HUES64 (cell line): ENCODE results near the gene LRRC7.

ENCODE experiments used
- H3K27ac ChIP-seq: 2 replicates; pipeline ENCODE4 v1.7.0; 2013; ENCODE audit warnings: low read depth, low read length, inconsistent platforms
- H3K27me3 ChIP-seq: 2 replicates; pipeline ENCODE4 v1.6.1; 2013; ENCODE audit warnings: mild to moderate bottlenecking, low read length; ENCODE audit not compliant: insufficient read depth
- H3K36me3 ChIP-seq: 2 replicates; pipeline ENCODE4 v1.6.1; 2013; ENCODE audit warnings: mild to moderate bottlenecking, low read length; ENCODE audit not compliant: insufficient read depth
- H3K4me1 ChIP-seq: 2 replicates; pipeline ENCODE4 v1.6.1; 2013; ENCODE audit warnings: mild to moderate bottlenecking, low read length, moderate library complexity; ENCODE audit not compliant: insufficient read depth
- H3K4me3 ChIP-seq: 2 replicates; pipeline ENCODE4 v1.5.1; 2013; ENCODE audit warnings: mild to moderate bottlenecking, low read length, moderate library complexity
- H3K9ac ChIP-seq: 2 replicates; pipeline ENCODE4 v1.6.1; 2013; ENCODE audit warnings: mild to moderate bottlenecking, low read depth, low read length
- H3K9me3 ChIP-seq: 2 replicates; pipeline ENCODE4 v1.6.1; 2013; ENCODE audit warnings: low read depth, low read length; ENCODE audit not compliant: insufficient read depth
- WGBS: fragments of 150-250, 120-280 bp; methylation state at CpG from one replicate; pipeline ENCODE4 v1.1.7; 2013; ENCODE audit warnings: missing lambda C conversion rate; 5-methylcytosine and 5-hydroxymethylcytosine counted together

Gene LRRC7

DNA sequence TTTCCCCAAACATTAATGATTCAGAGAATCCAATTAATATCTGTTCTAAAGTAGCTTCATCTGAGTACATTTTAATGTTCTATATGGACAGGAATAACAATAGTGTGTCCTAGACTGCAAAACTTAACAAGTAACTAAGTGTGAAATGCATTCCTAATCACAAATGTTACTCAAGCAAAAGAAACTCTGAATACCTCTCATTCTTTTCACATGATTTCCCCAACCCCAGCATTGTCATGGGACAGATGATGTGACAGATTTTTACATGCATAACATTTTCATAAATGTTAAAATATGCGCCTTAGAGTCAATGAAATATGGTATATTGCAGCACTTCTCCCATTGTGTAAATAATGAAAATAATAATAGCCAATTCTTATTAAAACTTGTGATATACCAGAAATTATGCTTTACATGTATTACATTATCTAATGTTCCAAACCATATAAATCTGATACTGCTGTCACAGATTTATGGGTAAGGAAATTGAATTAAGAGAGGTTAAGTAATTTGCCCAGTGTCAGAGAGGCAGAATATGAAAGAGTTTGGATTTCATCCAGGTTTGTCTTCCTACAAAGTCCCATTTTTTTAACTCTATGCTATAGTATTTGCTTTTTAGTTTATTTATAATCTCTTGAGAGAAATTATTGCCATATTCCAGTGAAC lies 269.4 kb downstream of the LRRC7 start:
- no peak overlapping the region for H3K4me3 ChIP-seq
- no peaks in the 10 kb centered on the region for H3K36me3 ChIP-seq
- H3K9me3 ChIP-seq: no peaks in the 10 kb centered on the region
- no peak overlapping the region for H3K27ac ChIP-seq
- no peaks in the 10 kb centered on the region for H3K27me3 ChIP-seq
- no peaks in the 10 kb centered on the region for H3K4me1 ChIP-seq
- no CpG with 5 or more reads among the region's 1 CpG for WGBS
- no peak overlapping the region for H3K9ac ChIP-seq

DNA sequence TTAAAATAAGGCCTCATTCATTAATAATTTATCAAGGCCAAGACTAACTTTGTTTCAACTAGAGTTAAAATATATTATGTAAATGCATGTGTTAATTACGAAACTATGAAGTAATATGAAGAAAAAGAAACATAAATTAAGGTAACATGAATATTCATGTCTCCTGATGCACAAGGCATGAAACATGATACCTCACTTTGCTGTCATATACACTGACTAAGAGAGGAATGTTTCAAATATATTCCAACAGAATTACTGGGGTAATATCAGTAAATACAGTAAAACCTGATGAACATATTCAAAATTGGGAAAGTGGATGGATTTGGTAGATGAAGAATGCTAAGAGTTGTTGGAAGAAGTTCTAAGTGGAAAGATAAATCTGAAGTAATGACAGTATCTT lies 274.6 kb downstream of the LRRC7 start:
- WGBS: no CpG with 5 or more reads among the region's 1 CpG

DNA sequence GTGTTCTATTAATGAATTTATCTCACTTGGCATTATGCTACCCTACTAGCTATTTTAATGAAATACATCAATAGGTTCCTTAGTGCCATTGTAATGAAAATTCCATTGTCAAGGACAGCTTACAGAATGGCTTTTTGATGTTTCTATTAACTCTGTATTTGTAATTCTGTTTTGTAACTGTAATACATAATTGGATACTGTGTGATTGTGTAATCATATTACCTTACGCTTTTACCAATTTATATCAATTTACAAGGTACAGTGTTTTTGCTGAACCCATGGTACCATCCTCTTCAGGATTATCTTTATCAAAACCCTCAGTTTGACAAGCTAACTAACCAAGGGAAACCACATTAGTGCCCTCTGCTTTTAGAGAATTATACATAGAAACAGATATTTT lies 277.9 kb downstream of the LRRC7 start:
- no peak overlapping the region for H3K4me3 ChIP-seq
- no peaks in the 10 kb centered on the region for H3K27me3 ChIP-seq
- no peak overlapping the region for H3K27ac ChIP-seq
- H3K9ac ChIP-seq: no peak overlapping the region
- WGBS: 100% methylated on average over 1 of the region's 1 CpG
- no peaks in the 10 kb centered on the region for H3K36me3 ChIP-seq
- H3K4me1 ChIP-seq: peaks cover 3% of the 10 kb centered on the region; the same call in 1 of the 2 replicates
- no peaks in the 10 kb centered on the region for H3K9me3 ChIP-seq

More for the DNA sequence above, 274.6 kb downstream of the LRRC7 start:
- no peaks in the 10 kb centered on the region for H3K36me3 ChIP-seq
- H3K27me3 ChIP-seq: no peaks in the 10 kb centered on the region
- no peak overlapping the region for H3K4me3 ChIP-seq
- no peaks in the 10 kb centered on the region for H3K9me3 ChIP-seq
- H3K27ac ChIP-seq: no peak overlapping the region
- H3K4me1 ChIP-seq: peaks cover 3% of the 10 kb centered on the region; the same call in 1 of the 2 replicates
- no peak overlapping the region for H3K9ac ChIP-seq

DNA sequence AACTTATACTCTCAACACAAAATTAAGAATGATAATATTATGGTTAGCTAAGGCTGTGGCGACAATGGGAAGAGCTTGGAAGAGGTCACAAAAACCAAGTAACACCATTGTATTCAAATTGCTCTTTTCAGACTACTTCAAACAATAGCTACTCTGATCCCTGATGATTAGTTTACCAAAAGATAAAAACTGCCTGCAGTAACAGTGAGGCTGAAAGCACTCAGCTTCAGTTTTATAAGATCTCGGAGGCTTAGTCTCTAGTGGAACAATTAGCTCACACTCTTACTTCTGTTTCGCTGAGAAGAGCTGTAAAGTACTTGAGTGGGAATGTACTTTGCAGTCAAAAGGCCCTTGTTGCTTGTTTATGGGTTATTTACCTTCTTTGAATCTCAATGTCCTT lies 278.5 kb downstream of the LRRC7 start:
- Histone ChIP-seq H3K4me3 (no peak overlapping the region), H3K36me3 (no peaks in the 10 kb centered on the region), H3K27ac (no peak overlapping the region), H3K4me1 (peaks cover 3% of the 10 kb centered on the region; the same call in 1 of the 2 replicates), H3K9ac (no peak overlapping the region), H3K9me3 (no peaks in the 10 kb centered on the region), H3K27me3 (no peaks in the 10 kb centered on the region)
- WGBS: 77% methylated on average over 3 of the region's 3 CpGs

DNA sequence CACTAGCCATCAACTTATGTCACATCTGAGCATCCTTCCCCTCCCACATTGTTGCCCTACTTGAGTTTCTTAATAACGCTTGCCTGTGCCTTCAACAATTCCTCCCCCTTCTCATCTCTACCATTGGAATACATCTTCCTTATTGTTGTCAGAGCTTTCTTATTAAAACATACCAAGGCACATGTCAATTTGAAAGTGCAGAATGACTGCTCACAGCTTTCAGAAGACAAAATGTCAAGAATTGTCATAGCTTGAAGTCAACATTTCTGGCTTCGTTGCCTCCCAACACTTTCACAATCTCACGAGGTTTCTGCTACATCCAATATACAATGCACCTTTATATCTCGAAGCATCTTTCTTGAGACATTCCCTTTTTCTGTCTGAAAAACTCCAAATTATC lies 279.9 kb downstream of the LRRC7 start:
- H3K27ac ChIP-seq: no peak overlapping the region
- no peaks in the 10 kb centered on the region for H3K27me3 ChIP-seq
- H3K4me3 ChIP-seq: no peak overlapping the region
- 90% methylated on average over 4 of the region's 4 CpGs for WGBS
- H3K4me1 ChIP-seq: peaks cover 3% of the 10 kb centered on the region; the same call in 1 of the 2 replicates
- no peaks in the 10 kb centered on the region for H3K9me3 ChIP-seq
- H3K36me3 ChIP-seq: no peaks in the 10 kb centered on the region
- H3K9ac ChIP-seq: no peak overlapping the region

DNA sequence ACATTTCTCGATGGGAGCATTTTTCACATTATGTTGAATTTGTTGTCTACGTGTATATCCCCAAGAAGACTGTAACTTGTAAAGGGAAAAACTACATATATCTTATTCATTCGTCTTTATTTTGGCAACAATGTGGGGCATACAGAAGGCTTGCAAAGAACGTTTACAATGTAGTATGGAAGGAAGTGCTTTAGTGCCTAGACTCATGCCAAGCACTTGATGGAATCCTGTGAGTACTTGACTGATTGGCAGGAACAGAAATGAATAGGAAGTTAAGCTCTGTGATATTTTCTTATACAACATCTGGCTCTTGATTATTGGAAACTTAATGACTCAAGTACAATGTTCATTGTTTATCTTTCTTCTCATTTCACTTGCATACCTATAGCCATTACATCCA lies 284.4 kb downstream of the LRRC7 start:
- H3K27ac ChIP-seq: no peak overlapping the region
- no peaks in the 10 kb centered on the region for H3K4me1 ChIP-seq
- no peaks in the 10 kb centered on the region for H3K9me3 ChIP-seq
- WGBS: 88% methylated on average over 4 of the region's 4 CpGs
- no peaks in the 10 kb centered on the region for H3K27me3 ChIP-seq
- H3K4me3 ChIP-seq: no peak overlapping the region
- H3K36me3 ChIP-seq: no peaks in the 10 kb centered on the region
- no peak overlapping the region for H3K9ac ChIP-seq

DNA sequence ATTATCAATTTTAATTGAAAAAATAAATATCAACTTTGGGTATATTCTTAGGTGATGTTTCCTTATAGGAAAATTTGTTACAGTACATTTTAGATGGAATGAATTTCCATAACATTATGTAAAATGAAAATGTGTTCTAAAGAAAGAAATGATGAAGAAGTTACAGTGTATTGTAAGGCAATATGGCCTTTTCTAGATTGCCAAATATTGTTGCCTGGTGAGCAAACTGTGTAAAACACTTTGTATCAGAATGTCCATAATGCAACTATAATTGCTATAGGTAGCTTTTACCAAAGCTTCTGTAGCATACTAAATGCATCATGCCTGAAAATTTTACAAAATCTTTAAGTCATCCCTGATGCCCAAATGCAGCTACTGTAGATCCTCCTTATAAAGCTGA lies 285.0 kb downstream of the LRRC7 start:
- no peaks in the 10 kb centered on the region for H3K36me3 ChIP-seq
- H3K9ac ChIP-seq: no peak overlapping the region
- H3K27ac ChIP-seq: no peak overlapping the region
- no peaks in the 10 kb centered on the region for H3K27me3 ChIP-seq
- H3K9me3 ChIP-seq: no peaks in the 10 kb centered on the region
- no peak overlapping the region for H3K4me3 ChIP-seq
- H3K4me1 ChIP-seq: no peaks in the 10 kb centered on the region

DNA sequence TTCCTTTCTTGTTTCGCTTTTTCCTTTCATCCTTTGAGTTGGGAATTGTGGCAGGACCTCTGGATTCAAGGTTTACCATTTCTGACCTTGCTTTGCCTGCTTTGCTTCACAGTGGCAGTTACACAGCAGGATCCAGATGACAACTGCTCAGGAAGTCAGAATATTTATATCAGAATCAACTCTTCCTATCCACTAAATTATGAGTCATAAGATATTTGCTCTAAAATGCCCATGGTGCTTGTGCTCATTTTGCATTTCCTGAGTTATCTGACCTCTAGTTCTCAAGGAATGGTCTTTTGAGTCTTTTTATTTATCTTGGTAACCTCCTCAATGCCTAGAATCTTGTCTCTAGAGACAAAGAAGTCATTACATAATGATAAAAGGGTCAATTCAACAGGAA lies 290.8 kb downstream of the LRRC7 start:
- H3K4me3 ChIP-seq: no peak overlapping the region
- no peaks in the 10 kb centered on the region for H3K36me3 ChIP-seq
- H3K4me1 ChIP-seq: no peaks in the 10 kb centered on the region
- H3K9ac ChIP-seq: no peak overlapping the region
- H3K27ac ChIP-seq: no peak overlapping the region
- 95% methylated on average over 1 of the region's 1 CpG for WGBS
- no peaks in the 10 kb centered on the region for H3K9me3 ChIP-seq
- no peaks in the 10 kb centered on the region for H3K27me3 ChIP-seq

DNA sequence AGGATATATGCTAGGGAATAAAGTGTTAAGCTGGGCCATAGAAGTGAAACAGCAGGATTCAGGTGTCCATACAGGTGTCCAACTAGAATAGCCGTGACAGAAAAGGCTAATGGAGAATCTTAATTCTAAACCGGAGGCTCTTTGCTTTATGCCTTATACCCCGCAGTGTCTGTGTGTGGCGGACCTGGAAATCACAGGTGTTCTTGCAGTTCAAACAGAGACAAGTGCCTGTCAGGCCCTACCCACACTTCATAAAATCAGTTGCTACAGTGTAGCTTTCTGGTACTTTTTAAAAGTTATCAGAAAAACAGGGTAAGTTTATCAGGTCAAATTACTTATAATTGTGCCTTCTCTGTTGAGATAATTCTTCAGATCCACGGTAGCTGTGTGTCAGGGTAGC lies 293.9 kb downstream of the LRRC7 start:
- H3K36me3 ChIP-seq: no peaks in the 10 kb centered on the region
- no peak overlapping the region for H3K9ac ChIP-seq
- H3K27ac ChIP-seq: no peak overlapping the region
- H3K4me1 ChIP-seq: no peaks in the 10 kb centered on the region
- 97% methylated on average over 5 of the region's 5 CpGs for WGBS
- H3K27me3 ChIP-seq: no peaks in the 10 kb centered on the region
- no peak overlapping the region for H3K4me3 ChIP-seq
- no peaks in the 10 kb centered on the region for H3K9me3 ChIP-seq

DNA sequence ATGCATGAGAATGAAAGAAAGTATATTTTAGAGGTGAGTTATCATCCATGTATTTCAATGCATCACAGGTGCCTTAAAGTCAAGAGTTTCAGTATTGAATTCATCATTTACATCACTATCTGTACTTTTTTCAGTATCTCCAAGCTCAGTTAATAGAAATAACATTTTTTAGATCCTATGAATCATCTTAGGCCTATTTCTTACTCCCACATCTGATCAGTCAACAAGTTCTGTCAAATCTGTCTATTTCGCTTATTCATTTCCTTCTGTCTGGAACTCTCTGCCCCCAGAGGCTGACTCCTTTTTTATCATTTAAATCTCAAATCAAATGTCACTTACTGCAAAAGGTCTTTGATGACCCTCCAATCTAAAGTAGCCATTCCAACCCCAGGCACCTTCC lies 295.2 kb downstream of the LRRC7 start:
- no peaks in the 10 kb centered on the region for H3K36me3 ChIP-seq
- no peak overlapping the region for H3K9ac ChIP-seq
- WGBS: 95% methylated on average over 1 of the region's 1 CpG
- no peak overlapping the region for H3K4me3 ChIP-seq
- no peaks in the 10 kb centered on the region for H3K27me3 ChIP-seq
- H3K4me1 ChIP-seq: no peaks in the 10 kb centered on the region
- no peak overlapping the region for H3K27ac ChIP-seq
- no peaks in the 10 kb centered on the region for H3K9me3 ChIP-seq

DNA sequence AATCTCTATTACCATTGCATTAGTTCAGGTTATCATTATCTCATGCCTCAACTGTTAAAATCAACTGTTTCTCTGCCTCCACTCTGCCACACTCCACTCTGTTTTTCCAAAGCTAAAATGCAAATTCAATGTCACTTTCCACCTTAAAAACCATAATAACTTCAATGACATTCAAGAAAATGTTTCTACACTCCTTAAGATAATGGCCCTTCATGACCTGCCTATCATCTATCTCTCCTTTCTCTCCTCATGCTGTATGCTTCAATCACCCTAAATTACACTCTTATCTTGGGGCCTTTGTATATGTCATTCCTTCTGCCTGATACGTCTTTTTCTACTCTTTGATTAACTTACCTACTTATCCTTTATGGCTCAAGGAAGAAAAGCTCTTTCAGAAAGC lies 296.0 kb downstream of the LRRC7 start:
- 85% methylated on average over 1 of the region's 1 CpG for WGBS
- H3K4me3 ChIP-seq: no peak overlapping the region
- no peaks in the 10 kb centered on the region for H3K36me3 ChIP-seq
- no peaks in the 10 kb centered on the region for H3K9me3 ChIP-seq
- no peak overlapping the region for H3K27ac ChIP-seq
- H3K9ac ChIP-seq: no peak overlapping the region
- no peaks in the 10 kb centered on the region for H3K4me1 ChIP-seq
- H3K27me3 ChIP-seq: no peaks in the 10 kb centered on the region

DNA sequence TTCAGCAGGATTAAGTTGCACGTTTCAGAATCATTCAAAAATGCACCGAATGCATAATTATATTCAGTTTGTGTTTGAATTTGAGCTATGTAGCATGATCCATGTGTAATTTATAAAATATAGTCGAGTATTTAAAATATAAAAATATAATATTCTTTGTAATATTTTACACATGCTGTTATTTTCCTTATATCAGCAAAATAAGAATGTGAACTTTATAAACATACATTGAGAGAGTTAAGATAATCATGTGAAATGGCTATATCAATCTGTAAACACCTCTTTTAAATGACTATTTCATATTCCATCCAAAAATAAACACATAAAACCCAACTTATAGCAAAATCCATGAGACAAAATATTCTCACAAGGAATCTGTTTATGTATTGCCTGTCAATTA lies 303.7 kb downstream of the LRRC7 start:
- H3K4me3 ChIP-seq: no peak overlapping the region
- WGBS: 83% methylated on average over 2 of the region's 3 CpGs
- H3K27ac ChIP-seq: no peak overlapping the region
- H3K9me3 ChIP-seq: no peaks in the 10 kb centered on the region
- no peaks in the 10 kb centered on the region for H3K4me1 ChIP-seq
- no peak overlapping the region for H3K9ac ChIP-seq
- no peaks in the 10 kb centered on the region for H3K36me3 ChIP-seq
- H3K27me3 ChIP-seq: no peaks in the 10 kb centered on the region
